DND-41 (cell line): ENCODE results near the gene RNF148.

Experiments used
- CTCF ChIP-seq: IDR thresholded peaks from 2 replicates; pipeline ENCODE4 v1.5.1; 2012; ENCODE audit warnings: borderline replicate concordance, low read length, moderate library complexity, mild to moderate bottlenecking; ENCODE audit not compliant: poor library complexity, severe bottlenecking; ENCODE audit errors: extremely low read depth
- EZH2 ChIP-seq: IDR thresholded peaks from 3 replicates; pipeline ENCODE4 v1.6.1; 2012; ENCODE audit warnings: borderline replicate concordance, low read depth, mild to moderate bottlenecking, moderate library complexity, low read length, inconsistent platforms; ENCODE audit not compliant: severe bottlenecking

- TF ChIP-seq EZH2 (no peak), CTCF (no peak)
These were observed 25.0 kb upstream of the RNF148 start for GRCh38 chr7:122727759-122728158.
